ENCODE data around the gene CHMP5. TPM values are rescaled to one million over a fixed set of nuclear protein-coding genes. Genes with fewer than 3 reads are reported as not detected.

CHMP5 gene
- total RNA-seq, 1 experiment from 2014 or later, result 74.4 TPM

DNA sequence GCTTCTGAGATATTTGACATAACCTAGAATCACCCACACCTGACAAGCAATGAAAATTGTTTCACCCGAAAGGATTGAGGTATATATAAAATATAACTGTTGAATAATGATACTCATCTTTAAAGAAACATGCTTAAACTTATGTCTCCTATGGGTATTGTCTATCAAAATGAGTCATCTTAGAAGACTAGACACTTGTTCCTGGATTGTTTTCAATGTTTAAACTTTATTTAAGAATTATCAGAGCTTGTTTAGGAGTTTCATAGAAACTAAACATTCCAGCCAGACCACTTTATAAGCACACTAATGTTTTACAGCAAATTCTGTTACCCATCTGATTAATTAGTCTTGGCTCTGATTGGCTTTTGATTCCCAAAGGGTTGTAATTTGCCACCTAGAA lies 45.1 kb downstream of the CHMP5 start:
- CTCF ChIA-PET, result no interaction called here
- no peak overlapping the region for H3K27ac ChIP-seq (ENCODE audit: low read depth, low read length, poor library complexity, severe bottlenecking)
- TF ChIP-seq, protein P1, sequence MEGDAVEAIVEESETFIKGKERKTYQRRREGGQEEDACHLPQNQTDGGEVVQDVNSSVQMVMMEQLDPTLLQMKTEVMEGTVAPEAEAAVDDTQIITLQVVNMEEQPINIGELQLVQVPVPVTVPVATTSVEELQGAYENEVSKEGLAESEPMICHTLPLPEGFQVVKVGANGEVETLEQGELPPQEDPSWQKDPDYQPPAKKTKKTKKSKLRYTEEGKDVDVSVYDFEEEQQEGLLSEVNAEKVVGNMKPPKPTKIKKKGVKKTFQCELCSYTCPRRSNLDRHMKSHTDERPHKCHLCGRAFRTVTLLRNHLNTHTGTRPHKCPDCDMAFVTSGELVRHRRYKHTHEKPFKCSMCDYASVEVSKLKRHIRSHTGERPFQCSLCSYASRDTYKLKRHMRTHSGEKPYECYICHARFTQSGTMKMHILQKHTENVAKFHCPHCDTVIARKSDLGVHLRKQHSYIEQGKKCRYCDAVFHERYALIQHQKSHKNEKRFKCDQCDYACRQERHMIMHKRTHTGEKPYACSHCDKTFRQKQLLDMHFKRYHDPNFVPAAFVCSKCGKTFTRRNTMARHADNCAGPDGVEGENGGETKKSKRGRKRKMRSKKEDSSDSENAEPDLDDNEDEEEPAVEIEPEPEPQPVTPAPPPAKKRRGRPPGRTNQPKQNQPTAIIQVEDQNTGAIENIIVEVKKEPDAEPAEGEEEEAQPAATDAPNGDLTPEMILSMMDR (conservative IDR thresholded peaks at IDR 0.05; ENCODE audit: low read depth, low read length), result no peak
- TF ChIP-seq EZH2 (IDR thresholded peaks at IDR 0.05; ENCODE audit: borderline replicate concordance, low read depth, low read length, poor library complexity, severe bottlenecking), result no peak
- H3K4me3 ChIP-seq (ENCODE audit: low read depth, low read length, poor library complexity, severe bottlenecking), result no peak overlapping the region
- intact Hi-C loops (cut with micrococcal nuclease; ENCODE audit: unreplicated experiment), result no loop called here
- DNase-seq (ENCODE audit: low spot score), result no peak
- no peaks in the 10 kb centered on the region for H3K4me1 ChIP-seq (ENCODE audit: insufficient read depth, low read length, poor library complexity, severe bottlenecking)
- POLR2A ChIA-PET (ENCODE audit: low non-redundant PET), result no interaction called here
- peaks cover 92% of the 10 kb centered on the region for H3K36me3 ChIP-seq (ENCODE audit: insufficient read depth, low read length, poor library complexity, severe bottlenecking)
- no peaks in the 10 kb centered on the region for H3K27me3 ChIP-seq (replicated peaks; ENCODE audit: insufficient read depth, low read depth, low read length, poor library complexity)
- no TSS peak for BruUV-seq (replicated peaks)
- no peaks in the 10 kb centered on the region for H3K9me3 ChIP-seq (ENCODE audit: low read depth, low read length, poor library complexity, severe bottlenecking)

DNA sequence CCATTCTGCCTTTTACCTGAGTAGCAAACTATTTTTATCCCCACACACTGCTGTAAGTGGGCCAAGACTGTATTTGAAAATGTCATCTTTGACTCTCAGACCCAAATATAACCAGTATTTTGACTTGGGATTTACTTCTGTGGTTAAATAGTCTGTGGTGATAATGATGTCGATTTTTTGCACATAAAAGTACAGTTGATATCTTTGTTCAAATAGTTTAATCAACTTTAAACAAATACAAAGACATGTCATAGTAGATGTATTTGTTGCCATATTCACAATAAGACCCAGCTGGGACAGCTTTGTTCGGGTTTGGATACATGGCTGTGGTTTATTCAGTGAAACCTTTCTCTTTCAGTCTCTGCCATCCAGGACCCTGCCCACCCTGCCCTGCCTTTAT lies 45.9 kb downstream of the CHMP5 start:
- no peak for DNase-seq (ENCODE audit: low spot score)
- H3K27ac ChIP-seq (ENCODE audit: low read depth, low read length, poor library complexity, severe bottlenecking), result no peak overlapping the region
- ChIA-PET CTCF (no interaction called here), POLR2A (ENCODE audit: low non-redundant PET) (no interaction called here)
- H3K36me3 ChIP-seq (ENCODE audit: insufficient read depth, low read length, poor library complexity, severe bottlenecking), result peaks cover 88% of the 10 kb centered on the region
- intact Hi-C loops (cut with micrococcal nuclease; ENCODE audit: unreplicated experiment), result no loop called here
- TF ChIP-seq, protein P1 (conservative IDR thresholded peaks at IDR 0.05; ENCODE audit: low read depth, low read length), result no peak
- no peak for TF ChIP-seq EZH2 (IDR thresholded peaks at IDR 0.05; ENCODE audit: borderline replicate concordance, low read depth, low read length, poor library complexity, severe bottlenecking)
- no TSS peak for BruUV-seq (replicated peaks)
- no peak overlapping the region for H3K4me3 ChIP-seq (ENCODE audit: low read depth, low read length, poor library complexity, severe bottlenecking)
- H3K9me3 ChIP-seq (ENCODE audit: low read depth, low read length, poor library complexity, severe bottlenecking), result no peaks in the 10 kb centered on the region
- no peaks in the 10 kb centered on the region for H3K27me3 ChIP-seq (replicated peaks; ENCODE audit: insufficient read depth, low read depth, low read length, poor library complexity)
- H3K4me1 ChIP-seq (ENCODE audit: insufficient read depth, low read length, poor library complexity, severe bottlenecking), result no peaks in the 10 kb centered on the region

- no peak for DNase-seq (ENCODE audit: low spot score)
- intact Hi-C loops (cut with micrococcal nuclease; ENCODE audit: unreplicated experiment), result no loop called here
- Histone ChIP-seq H3K9me3 (ENCODE audit: low read depth, low read length, poor library complexity, severe bottlenecking) (no peaks in the 10 kb centered on the region), H3K4me3 (ENCODE audit: low read depth, low read length, poor library complexity, severe bottlenecking) (no peak overlapping the region), H3K4me1 (ENCODE audit: insufficient read depth, low read length, poor library complexity, severe bottlenecking) (no peaks in the 10 kb centered on the region), H3K27me3 (replicated peaks; ENCODE audit: insufficient read depth, low read depth, low read length, poor library complexity) (no peaks in the 10 kb centered on the region), H3K27ac (ENCODE audit: low read depth, low read length, poor library complexity, severe bottlenecking) (no peak overlapping the region), H3K36me3 (ENCODE audit: insufficient read depth, low read length, poor library complexity, severe bottlenecking) (peaks cover 79% of the 10 kb centered on the region)
- BruUV-seq (replicated peaks), result no TSS peak
- POLR2A ChIA-PET (ENCODE audit: low non-redundant PET), result no interaction called here
- TF ChIP-seq, protein P1 (conservative IDR thresholded peaks at IDR 0.05; ENCODE audit: low read depth, low read length), result no peak
- TF ChIP-seq EZH2 (IDR thresholded peaks at IDR 0.05; ENCODE audit: borderline replicate concordance, low read depth, low read length, poor library complexity, severe bottlenecking), result no peak
- CTCF ChIA-PET, result no interaction called here
Measured at GRCh38 chr9:33311953-33312352, 47.1 kb downstream of the CHMP5 start.
